Right lobe of liver (tissue), 4 donors: Measurements from ENCODE around the gene CELF2.

Experiments used
- CTCF ChIP-seq, 4 donors: fragments of 200-600 bp in 3 of 4; fragments of 450-650 bp in 1 of 4; IDR thresholded peaks; one replicate each; pipeline versions ENCODE4 v1.5.1 to v1.8.0; 2016 to 2022; ENCODE audit warnings: antibody characterized with exemption in 4 of 4, mild to moderate bottlenecking in 2 of 4
- POLR2A ChIP-seq: fragments of 450-650 bp; IDR thresholded peaks from one replicate; pipeline ENCODE4 v1.6.1; 2017; ENCODE audit warnings: antibody characterized with exemption, mild to moderate bottlenecking
- donor health status: DM: no; HTN: no; CAD: no.
- donor health status: DM: no; HTN: no; CAD: no.
- donor health status: DM: no; HTN: yes; CAD: no.

GRCh38 chr10:11004144-11005077, 13.3 kb upstream of the CELF2 start:
- no peak for TF ChIP-seq CTCF (IDR thresholded peaks at IDR 0.05)
- no peak for TF ChIP-seq POLR2A
